ENCODE data around the gene ZNF217. TPM values are rescaled to one million over a fixed set of nuclear protein-coding genes. Genes with fewer than 3 reads are reported as not detected.
A peak's percentile ranks its signal among the peaks of the same experiment; 100 is the strongest.

ZNF217 gene
- total and polyA plus RNA-seq, 10 of the 15 experiments (the other 5 are each of a cell fraction or from before 2014, with no cell fraction given), result 8.5 to 76.6 (median 40.6) TPM

GRCh38 chr20:53582574-53583351 lies 10.9 kb downstream of the ZNF217 start:
- Histone ChIP-seq H3K4me2 (ENCODE audit: control insufficient read depth, insufficient read depth) (peak overlapping the region; percentile 79), H3K9me3 (replicated peaks; ENCODE audit: control insufficient read depth, insufficient read depth, low read length) (no peaks in the 10 kb centered on the region), H3K4me1 (ENCODE audit: control insufficient read depth, insufficient read depth, low read length) (peaks cover 3% of the 10 kb centered on the region), H3K27me3 (replicated peaks in 1 of 2; ENCODE audit: control insufficient read depth in 2 of 2, insufficient read depth in 2 of 2, low read length in 1 of 2) (no peaks in the 10 kb centered on the region), H3K36me3 (ENCODE audit: control insufficient read depth in 2 of 2, insufficient read depth in 2 of 2, low read length in 1 of 2) (peaks cover 14 to 21% of the 10 kb centered on the region in 2 experiments), H3K79me2 (ENCODE audit: control insufficient read depth, insufficient read depth, low read length) (peaks cover 96% of the 10 kb centered on the region), H4K20me1 (ENCODE audit: control insufficient read depth, insufficient read depth) (no peaks in the 10 kb centered on the region), H3K27ac (ENCODE audit: control insufficient read depth, insufficient read depth) (peak overlapping the region; percentile 65), H3K9ac (ENCODE audit: control insufficient read depth, insufficient read depth, low read length) (peak overlapping the region; percentile 64), H3K4me3 (peak overlapping the region; percentile 79), H2AFZ (ENCODE audit: control insufficient read depth, low read depth, low read length) (no peak overlapping the region)
- ChIA-PET RAD21 (ENCODE audit: unreplicated experiment) (interaction anchor here (0.8 to 2.6 kb wide), 18 partner anchors 9 to 357 kb away, joined by 3 to 9 read pairs (median 4); no protein-coding TSS in a partner anchor), CTCF (interaction anchor here (0.8 to 1.8 kb wide), 4 partner anchors 125 to 360 kb away, joined by 3 to 5 read pairs (median 4); no protein-coding TSS in a partner anchor), SMC1A (ENCODE audit: uncharacterized antibody, unreplicated experiment) (interaction anchor here (0.7 to 2.6 kb wide), 19 partner anchors 12 to 480 kb away, joined by 3 to 12 read pairs (median 4); partner anchors contain the start of gene ZNF217), POLR2A (interaction anchor here (0.7 to 2.0 kb wide), 8 partner anchors 9 to 480 kb away, joined by 3 to 9 read pairs (median 3); no protein-coding TSS in a partner anchor)
- no TSS peak for BruUV-seq (replicated peaks)
- peak; percentile 40 for ATAC-seq
- in situ Hi-C loops (cut with MboI), result loop anchor here (10.0 kb wide), 1 partner anchor 262 kb away; no protein-coding TSS in a partner anchor
- DNase-seq (ENCODE audit: low read depth, low spot score), result no peak
- FAIRE-seq, result no peak
- 13% methylated on average over 13 of the region's 13 CpGs for WGBS (ENCODE audit: insufficient coverage, insufficient replicate concordance, low lambda C conversion rate, missing lambda C conversion rate)
- intact Hi-C loops (cut with micrococcal nuclease; ENCODE audit: unreplicated experiment), result loop anchor here (2.0 to 5.0 kb wide), 2 partner anchors 70 to 155 kb away; no protein-coding TSS in a partner anchor
- TF ChIP-seq KLF5 (IDR thresholded peaks at IDR 0.05; ENCODE audit: partially characterized antibody) (no peak), IKZF2 (IDR thresholded peaks at IDR 0.05) (peak; percentile 49 to 51; a peak in 2 of 4 replicates), SMARCA5 (IDR thresholded peaks at IDR 0.05) (0 out of 2 replicates have a peak, but pooled peaks have one; percentile 29), KAT2A (conservative IDR thresholded peaks at IDR 0.05; ENCODE audit: control insufficient read depth, low read depth, low read length) (no peak), ETV6 (conservative IDR thresholded peaks at IDR 0.05 in 1 of 2, IDR thresholded peaks at IDR 0.05 in 1 of 2; ENCODE audit: borderline replicate concordance in 1 of 2, low read depth in 1 of 2) (peak in 1 of 2 experiments; percentile 87; a peak in 2 of 4 replicates), EGR1 (IDR thresholded peaks at IDR 0.05; ENCODE audit: borderline replicate concordance in 1 of 2, low read depth in 2 of 2, low read length in 2 of 2) (no peak), RUNX3 (IDR thresholded peaks at IDR 0.05; ENCODE audit: low read length) (0 out of 2 replicates have a peak, but pooled peaks have one; percentile 4), SMAD5 (IDR thresholded peaks at IDR 0.05; ENCODE audit: low read depth) (no peak), EED (IDR thresholded peaks at IDR 0.05; ENCODE audit: low read depth) (peak; percentile 38; the same call in 1 of the 2 replicates), MTA2 (IDR thresholded peaks at IDR 0.05; ENCODE audit: low read depth) (0 out of 2 replicates have a peak, but pooled peaks have one; percentile 12), IKZF1 (conservative IDR thresholded peaks at IDR 0.05) (peak; percentile 38), NFXL1 (IDR thresholded peaks at IDR 0.05; ENCODE audit: borderline replicate concordance) (peak; percentile 81; the same call in 1 of the 2 replicates), WRNIP1 (IDR thresholded peaks at IDR 0.05; ENCODE audit: borderline replicate concordance, low read depth, low read length) (peak; percentile 37; the same call in 1 of the 2 replicates), ZBED1 (IDR thresholded peaks at IDR 0.05; ENCODE audit: borderline replicate concordance) (no peak), ZNF24 (IDR thresholded peaks at IDR 0.05) (0 out of 2 replicates have a peak, but pooled peaks have one; percentile 10), EZH2 (IDR thresholded peaks at IDR 0.05; ENCODE audit: borderline replicate concordance, control insufficient read depth, low read depth, low read length) (no peak), CEBPB (IDR thresholded peaks at IDR 0.05; ENCODE audit: borderline replicate concordance in 1 of 2, low read depth in 2 of 2, low read length in 2 of 2) (no peak)
- TF ChIP-seq, protein P1, sequence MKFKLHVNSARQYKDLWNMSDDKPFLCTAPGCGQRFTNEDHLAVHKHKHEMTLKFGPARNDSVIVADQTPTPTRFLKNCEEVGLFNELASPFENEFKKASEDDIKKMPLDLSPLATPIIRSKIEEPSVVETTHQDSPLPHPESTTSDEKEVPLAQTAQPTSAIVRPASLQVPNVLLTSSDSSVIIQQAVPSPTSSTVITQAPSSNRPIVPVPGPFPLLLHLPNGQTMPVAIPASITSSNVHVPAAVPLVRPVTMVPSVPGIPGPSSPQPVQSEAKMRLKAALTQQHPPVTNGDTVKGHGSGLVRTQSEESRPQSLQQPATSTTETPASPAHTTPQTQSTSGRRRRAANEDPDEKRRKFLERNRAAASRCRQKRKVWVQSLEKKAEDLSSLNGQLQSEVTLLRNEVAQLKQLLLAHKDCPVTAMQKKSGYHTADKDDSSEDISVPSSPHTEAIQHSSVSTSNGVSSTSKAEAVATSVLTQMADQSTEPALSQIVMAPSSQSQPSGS (IDR thresholded peaks at IDR 0.05; ENCODE audit: low read length), result no peak
- TF ChIP-seq, protein P2, sequence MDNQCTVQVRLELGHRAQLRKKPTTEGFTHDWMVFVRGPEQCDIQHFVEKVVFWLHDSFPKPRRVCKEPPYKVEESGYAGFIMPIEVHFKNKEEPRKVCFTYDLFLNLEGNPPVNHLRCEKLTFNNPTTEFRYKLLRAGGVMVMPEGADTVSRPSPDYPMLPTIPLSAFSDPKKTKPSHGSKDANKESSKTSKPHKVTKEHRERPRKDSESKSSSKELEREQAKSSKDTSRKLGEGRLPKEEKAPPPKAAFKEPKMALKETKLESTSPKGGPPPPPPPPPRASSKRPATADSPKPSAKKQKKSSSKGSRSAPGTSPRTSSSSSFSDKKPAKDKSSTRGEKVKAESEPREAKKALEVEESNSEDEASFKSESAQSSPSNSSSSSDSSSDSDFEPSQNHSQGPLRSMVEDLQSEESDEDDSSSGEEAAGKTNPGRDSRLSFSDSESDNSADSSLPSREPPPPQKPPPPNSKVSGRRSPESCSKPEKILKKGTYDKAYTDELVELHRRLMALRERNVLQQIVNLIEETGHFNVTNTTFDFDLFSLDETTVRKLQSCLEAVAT (IDR thresholded peaks at IDR 0.05), result 0 out of 2 replicates have a peak, but pooled peaks have one; percentile 33

Measured in GM12878 (cell line).